Prostate gland (tissue), 2 donors: ENCODE measurements around the gene KANK4.

Experiments
- POLR2A ChIP-seq: fragments of 450-650 bp; IDR thresholded peaks from one replicate; pipeline ENCODE4 v1.6.1; 2016; ENCODE audit warnings: antibody characterized with exemption, mild to moderate bottlenecking
- POLR2AphosphoS5 ChIP-seq: sonication (generic); formaldehyde crosslinking; IDR thresholded peaks from one replicate; pipeline ENCODE4 v1.6.1; 2017; ENCODE audit warnings: antibody characterized with exemption
- TF ChIP-seq, protein P1 (sequence below), 4 experiments: fragments of 200-600 bp in 2 of 4; fragments of 450-650 bp in 2 of 4; sonication (generic) in 2 of 4; IDR thresholded peaks; 1 replicate in 3 of 4; 2 replicates in 1 of 4; pipeline ENCODE4 v1.5.1; 2016 to 2019; ENCODE audit warnings: antibody characterized with exemption in 4 of 4, mild to moderate bottlenecking in 2 of 4, moderate library complexity in 2 of 4

DNA sequence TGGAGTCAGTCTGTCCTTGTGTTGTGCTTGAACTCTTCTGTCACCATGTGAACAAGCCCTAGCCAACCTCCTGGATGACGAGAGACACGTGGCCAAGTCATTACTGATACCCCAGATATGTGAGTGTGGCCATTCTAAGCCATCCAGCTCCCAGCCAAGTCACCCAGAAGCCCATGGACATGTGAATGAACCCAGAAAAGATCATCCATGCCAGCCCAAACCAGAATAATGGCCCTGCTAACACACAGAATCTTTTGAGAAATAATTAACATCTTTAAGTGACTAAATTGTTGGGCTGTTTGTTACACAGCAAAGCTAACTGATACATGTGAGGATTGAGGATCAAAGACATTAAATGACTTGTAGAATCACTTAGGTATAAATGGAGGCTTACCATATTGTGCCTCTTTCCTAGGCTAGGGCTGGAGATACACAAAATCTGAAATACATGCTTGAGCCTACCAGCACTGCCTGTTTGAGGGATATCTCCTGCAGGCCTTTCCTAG, 38.2 kb downstream of the KANK4 start:
- TF ChIP-seq POLR2A (no peak), POLR2AphosphoS5 (no peak)
- TF ChIP-seq, protein P1, sequence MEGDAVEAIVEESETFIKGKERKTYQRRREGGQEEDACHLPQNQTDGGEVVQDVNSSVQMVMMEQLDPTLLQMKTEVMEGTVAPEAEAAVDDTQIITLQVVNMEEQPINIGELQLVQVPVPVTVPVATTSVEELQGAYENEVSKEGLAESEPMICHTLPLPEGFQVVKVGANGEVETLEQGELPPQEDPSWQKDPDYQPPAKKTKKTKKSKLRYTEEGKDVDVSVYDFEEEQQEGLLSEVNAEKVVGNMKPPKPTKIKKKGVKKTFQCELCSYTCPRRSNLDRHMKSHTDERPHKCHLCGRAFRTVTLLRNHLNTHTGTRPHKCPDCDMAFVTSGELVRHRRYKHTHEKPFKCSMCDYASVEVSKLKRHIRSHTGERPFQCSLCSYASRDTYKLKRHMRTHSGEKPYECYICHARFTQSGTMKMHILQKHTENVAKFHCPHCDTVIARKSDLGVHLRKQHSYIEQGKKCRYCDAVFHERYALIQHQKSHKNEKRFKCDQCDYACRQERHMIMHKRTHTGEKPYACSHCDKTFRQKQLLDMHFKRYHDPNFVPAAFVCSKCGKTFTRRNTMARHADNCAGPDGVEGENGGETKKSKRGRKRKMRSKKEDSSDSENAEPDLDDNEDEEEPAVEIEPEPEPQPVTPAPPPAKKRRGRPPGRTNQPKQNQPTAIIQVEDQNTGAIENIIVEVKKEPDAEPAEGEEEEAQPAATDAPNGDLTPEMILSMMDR (IDR thresholded peaks at IDR 0.05): no peak
